Activated T-helper 1 cell treated with anti-CD3 and anti-CD28 coated beads, Interleukin-12 subunit alpha, Interleukin-12 subunit beta, Interleukin-2, Interleukin-4 antibody, amounts not matched to agents 30 ng/mL and 10 ng/mL and 1 ng/mL, durations not matched to agents 14 hours and 24 hours and 36 hours (primary cell): ENCODE data around the gene MRTFB. TPM values are rescaled to one million over a fixed set of nuclear protein-coding genes. Genes with fewer than 3 reads are reported as not detected.
A peak's percentile ranks its signal among the peaks of the same experiment; 100 is the strongest.
"Not testable (repeated sequence)": the region's sequence is repeated elsewhere in the genome, so short reads cannot be mapped to it uniquely, and the experiment has no call there.

ENCODE experiments used
- DNase-seq: peaks from one replicate; pipeline ENCODE4 v3.0.0; 2021; ENCODE audit warnings: low spot score
- H3K27ac Mint-ChIP-seq: one replicate; pipeline ENCODE4 v1.8.0; 2021; ENCODE audit warnings: mild to moderate bottlenecking, mixed read lengths
- H3K27me3 Mint-ChIP-seq: one replicate; pipeline ENCODE4 v1.8.0; 2022; ENCODE audit warnings: mild to moderate bottlenecking, moderate library complexity, mixed read lengths; ENCODE audit not compliant: insufficient read depth
- H3K36me3 Mint-ChIP-seq: one replicate; pipeline ENCODE4 v1.8.0; 2021; ENCODE audit warnings: low read depth, mixed read lengths
- H3K4me1 Mint-ChIP-seq: one replicate; pipeline ENCODE4 v1.8.0; 2021; ENCODE audit warnings: low read depth, mixed read lengths
- H3K4me3 Mint-ChIP-seq: one replicate; pipeline ENCODE4 v1.8.0; 2021; ENCODE audit warnings: mild to moderate bottlenecking, moderate library complexity, mixed read lengths
- H3K9me3 Mint-ChIP-seq: one replicate; pipeline ENCODE4 v1.8.0; 2021; ENCODE audit warnings: mixed read lengths
- intact Hi-C: fragments of 100-400 bp; cut with micrococcal nuclease; formaldehyde crosslinking; loops from one replicate; pipeline ENCODE4 v1.15.1; 2024
- total RNA-seq: library from RNA; stranded (reverse); gene quantifications from 2 replicates; pipeline ENCODE4 v1.2.3, GENCODE V29; 2022

MRTFB gene
- total RNA-seq, 1 donor from 2014 or later: 13.5 TPM

DNA sequence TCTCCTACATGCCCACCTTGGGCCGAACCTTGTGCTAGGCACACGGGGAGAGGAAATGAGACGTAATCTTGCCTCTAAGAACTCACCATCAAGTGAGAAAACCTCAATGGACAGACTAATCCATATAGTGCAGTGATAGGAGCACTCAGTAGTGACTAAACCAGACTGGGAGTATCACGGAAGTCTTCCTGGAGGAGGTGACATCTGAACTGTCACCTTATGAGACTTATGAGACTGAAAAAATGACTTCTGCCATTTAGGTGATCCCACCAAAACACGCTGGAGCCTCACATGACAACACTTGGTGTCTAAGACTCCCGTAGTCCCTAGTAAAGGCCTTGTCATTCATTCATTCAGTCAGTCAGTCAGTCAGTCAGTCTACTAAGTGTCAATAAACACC, 27.3 kb upstream of the MRTFB start:
- Mint-ChIP-seq H3K4me1 (no peaks in the 10 kb centered on the region), H3K4me3 (no peak overlapping the region), H3K9me3 (no peaks in the 10 kb centered on the region), H3K36me3 (no peaks in the 10 kb centered on the region), H3K27ac (no peak overlapping the region), H3K27me3 (peaks cover 3% of the 10 kb centered on the region)
- no peak for DNase-seq
- intact Hi-C loops: no loop called here

DNA sequence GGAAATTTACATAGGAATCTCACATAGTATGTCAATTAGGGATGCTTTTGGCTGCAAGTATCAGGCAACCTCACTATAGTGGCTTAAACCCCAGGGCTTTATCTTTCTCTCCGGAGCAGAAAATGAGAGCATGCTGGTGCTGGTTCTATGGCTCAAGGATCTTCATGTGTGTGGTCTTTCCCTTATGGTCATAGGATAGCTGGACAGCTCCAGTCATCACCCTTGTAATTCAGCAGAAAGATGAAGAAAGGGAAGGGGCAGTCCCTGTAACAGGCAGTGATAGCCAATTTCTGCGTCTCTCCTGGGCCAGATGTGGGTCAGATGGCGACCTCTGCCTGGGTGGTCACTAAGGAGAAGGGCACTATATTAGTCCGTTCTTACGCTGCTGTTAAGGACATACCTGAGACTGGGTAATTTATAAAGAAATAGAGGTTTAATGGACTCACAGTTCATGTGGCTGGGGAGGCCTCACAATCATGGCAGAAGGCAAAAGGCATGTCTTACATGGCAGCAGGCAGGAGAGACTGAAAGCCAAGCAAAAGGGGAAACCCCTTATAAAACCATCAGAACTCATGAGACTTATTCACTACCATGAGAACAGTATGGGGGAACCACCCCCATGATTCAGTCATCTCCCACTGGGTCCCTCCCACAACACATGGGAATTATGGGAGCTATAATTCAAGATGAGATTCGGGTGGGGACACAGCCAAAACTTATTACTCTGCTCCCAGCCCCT, 23.8 kb upstream of the MRTFB start:
- H3K9me3 Mint-ChIP-seq, DNase-seq, H3K4me1 Mint-ChIP-seq, intact Hi-C loops, H3K27me3 Mint-ChIP-seq, H3K4me3 Mint-ChIP-seq, H3K36me3 Mint-ChIP-seq, H3K27ac Mint-ChIP-seq: not testable (repeated sequence)

DNA sequence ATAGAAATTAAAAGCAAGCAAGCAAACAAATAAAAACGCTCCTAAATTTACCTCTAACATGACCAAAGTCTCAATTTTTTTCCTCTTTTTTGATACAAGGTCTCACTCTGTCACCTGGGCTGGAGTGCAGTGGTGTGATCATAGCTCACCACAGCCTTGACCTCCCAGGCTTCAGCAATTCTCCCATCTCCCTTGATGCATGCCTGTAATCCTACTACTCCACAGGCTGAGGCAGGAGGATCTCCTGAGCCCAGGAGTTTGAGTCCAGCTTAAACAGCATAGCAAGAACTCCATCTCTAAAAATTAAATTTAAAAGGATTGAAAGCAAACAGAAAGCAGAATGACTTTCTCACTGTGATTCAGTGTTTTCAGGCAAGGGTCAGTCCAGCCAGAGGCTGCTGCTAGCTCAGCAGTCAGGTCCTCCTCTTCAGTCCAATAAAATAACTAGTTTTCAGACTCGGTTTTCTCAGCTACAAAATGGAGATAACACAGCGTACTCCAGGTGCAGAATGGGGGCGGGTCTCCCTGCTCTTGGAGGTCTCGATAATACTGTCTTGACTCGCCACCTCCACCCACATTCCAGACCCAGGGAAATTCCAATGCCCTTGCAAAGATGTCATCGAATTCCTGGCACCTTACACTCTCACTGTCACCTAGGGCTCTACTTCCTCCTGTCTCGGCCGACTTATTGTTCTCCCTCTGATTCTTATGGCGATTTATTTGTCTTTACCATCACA, 20.7 kb upstream of the MRTFB start:
- H3K4me1 Mint-ChIP-seq: no peaks in the 10 kb centered on the region
- no peak overlapping the region for H3K4me3 Mint-ChIP-seq
- no peaks in the 10 kb centered on the region for H3K9me3 Mint-ChIP-seq
- H3K27me3 Mint-ChIP-seq: peaks cover 3% of the 10 kb centered on the region
- no peak for DNase-seq
- intact Hi-C loops: no loop called here
- no peaks in the 10 kb centered on the region for H3K36me3 Mint-ChIP-seq
- H3K27ac Mint-ChIP-seq: no peak overlapping the region

DNA sequence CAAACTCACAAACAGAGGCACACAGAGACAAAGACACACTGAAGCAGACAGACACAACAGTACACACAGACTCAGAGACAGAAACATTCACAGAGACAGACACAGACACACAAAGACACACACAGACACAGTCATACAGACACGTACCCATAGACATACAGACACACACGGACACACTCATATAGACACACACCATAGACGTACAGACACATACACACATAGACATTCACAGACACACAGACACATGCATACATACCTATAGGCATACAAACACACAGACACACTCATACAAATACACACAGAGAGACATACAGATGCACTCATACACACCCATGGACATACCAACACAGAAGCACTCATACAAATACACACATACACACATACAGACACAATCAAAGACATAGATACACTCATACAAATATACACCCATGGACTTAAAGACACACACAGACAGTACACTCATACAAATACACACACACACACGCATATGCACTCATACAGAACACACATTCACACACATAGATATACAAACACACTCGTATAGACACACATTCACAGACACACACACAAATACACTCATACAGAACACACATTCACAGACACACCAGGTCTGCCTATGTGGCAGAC, 19.9 kb upstream of the MRTFB start:
- Mint-ChIP-seq H3K27ac (no peak overlapping the region), H3K9me3 (no peaks in the 10 kb centered on the region), H3K4me1 (no peaks in the 10 kb centered on the region), H3K4me3 (no peak overlapping the region), H3K27me3 (peaks cover 3% of the 10 kb centered on the region), H3K36me3 (no peaks in the 10 kb centered on the region)
- no peak for DNase-seq
- intact Hi-C loops: no loop called here

DNA sequence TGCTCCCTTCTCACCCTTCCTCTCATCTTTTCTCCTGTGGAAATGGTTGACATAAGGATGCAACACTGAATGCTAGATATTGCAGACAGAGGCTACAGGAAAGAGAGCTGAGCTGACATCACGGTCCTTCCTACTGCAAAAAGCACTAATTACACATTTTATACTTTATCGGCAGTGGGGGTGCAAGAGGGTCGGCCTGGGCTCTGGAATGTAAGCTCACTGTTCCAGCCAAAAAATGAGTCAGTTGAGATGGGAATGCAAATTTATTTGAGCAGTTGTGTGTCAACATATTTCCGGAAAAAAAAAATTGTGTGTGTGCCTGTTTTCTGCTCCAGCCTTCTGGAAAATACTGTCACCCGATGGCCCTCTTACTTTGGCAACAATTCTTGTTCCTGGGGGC, 14.1 kb upstream of the MRTFB start:
- Mint-ChIP-seq H3K36me3 (no peaks in the 10 kb centered on the region), H3K27ac (no peak overlapping the region), H3K4me1 (no peaks in the 10 kb centered on the region), H3K27me3 (peaks cover 6% of the 10 kb centered on the region), H3K9me3 (no peaks in the 10 kb centered on the region), H3K4me3 (no peak overlapping the region)
- intact Hi-C loops: no loop called here
- no peak for DNase-seq

DNA sequence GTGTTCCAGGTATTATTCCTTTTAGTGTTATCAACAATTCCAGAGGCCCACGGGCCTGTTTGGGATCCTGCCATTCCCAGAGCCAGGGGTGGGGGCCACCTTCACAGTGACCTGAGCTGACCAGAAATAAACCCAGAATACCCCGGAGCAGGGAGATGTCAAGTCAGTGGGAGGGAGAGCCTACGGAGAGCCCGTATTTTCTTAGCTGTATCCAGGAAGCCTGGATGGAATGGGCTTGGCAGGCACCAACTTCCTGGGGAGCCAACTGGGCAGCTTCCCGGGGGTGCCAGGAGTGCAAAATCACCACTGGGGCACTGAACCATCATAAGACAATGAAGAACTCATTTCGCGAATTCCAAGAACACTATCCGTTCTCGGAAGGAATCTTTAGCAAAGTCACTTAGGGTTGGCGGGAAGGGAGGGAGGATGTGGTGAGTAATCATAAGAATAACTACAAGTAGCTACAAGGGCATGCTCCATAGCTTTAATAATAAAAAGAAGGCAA, 13.2 kb upstream of the MRTFB start:
- DNase-seq: no peak
- Mint-ChIP-seq H3K4me3 (no peak overlapping the region), H3K9me3 (no peaks in the 10 kb centered on the region), H3K4me1 (no peaks in the 10 kb centered on the region), H3K36me3 (no peaks in the 10 kb centered on the region), H3K27me3 (peaks cover 6% of the 10 kb centered on the region), H3K27ac (no peak overlapping the region)
- intact Hi-C loops: no loop called here

DNA sequence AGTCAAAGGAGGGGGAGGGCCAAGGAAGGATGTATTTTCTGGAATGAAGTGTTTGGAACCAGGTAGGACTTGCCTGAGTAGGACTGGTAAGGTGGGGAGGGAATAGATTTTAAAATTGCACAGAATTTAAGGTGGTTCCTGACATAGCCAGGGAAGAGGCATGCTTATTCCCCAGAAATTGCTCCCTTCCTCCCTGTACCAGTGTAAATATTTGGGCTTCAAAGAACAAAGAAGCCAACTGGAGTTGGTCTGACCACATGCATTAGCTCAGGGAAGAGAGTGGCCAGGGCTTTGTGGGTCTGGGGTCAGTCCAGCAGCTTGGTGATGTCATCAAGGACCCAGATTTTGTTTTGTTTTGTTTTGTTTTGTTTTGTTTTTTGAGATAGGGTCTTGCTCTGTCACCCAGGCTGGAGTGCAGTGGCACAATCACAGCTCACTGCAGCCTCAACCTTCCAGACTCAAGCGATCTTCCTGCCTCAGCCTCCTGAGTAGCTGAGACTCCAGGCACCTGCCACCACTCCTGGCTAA, 9.3 kb upstream of the MRTFB start:
- Mint-ChIP-seq H3K27me3 (peaks cover 4% of the 10 kb centered on the region), H3K4me3 (no peak overlapping the region), H3K9me3 (no peaks in the 10 kb centered on the region), H3K36me3 (no peaks in the 10 kb centered on the region), H3K4me1 (no peaks in the 10 kb centered on the region), H3K27ac (no peak overlapping the region)
- no peak for DNase-seq
- intact Hi-C loops: no loop called here

DNA sequence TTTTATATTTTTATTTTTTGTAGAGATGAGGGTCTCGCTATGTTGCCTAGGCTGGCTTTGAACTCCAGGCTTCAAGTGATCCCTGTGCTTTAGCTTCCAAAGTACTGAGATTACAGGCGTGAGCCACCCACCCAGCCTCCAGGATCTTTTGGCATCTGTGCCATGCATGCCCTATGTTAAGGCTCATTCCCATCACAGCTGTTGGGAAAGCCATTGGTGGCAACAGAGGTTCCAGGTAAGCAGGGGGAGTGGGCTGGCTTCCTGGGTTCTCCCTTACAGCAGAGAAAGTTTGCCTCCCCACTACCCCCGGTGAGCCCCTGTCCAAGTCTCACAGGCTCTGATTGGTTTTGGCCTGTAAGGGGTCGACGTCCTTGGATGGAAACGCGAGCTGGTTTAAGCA, 8.9 kb upstream of the MRTFB start:
- intact Hi-C loops: no loop called here
- Mint-ChIP-seq H3K4me3 (no peak overlapping the region), H3K27ac (no peak overlapping the region), H3K36me3 (no peaks in the 10 kb centered on the region), H3K9me3 (no peaks in the 10 kb centered on the region), H3K4me1 (no peaks in the 10 kb centered on the region), H3K27me3 (peaks cover 3% of the 10 kb centered on the region)
- no peak for DNase-seq

DNA sequence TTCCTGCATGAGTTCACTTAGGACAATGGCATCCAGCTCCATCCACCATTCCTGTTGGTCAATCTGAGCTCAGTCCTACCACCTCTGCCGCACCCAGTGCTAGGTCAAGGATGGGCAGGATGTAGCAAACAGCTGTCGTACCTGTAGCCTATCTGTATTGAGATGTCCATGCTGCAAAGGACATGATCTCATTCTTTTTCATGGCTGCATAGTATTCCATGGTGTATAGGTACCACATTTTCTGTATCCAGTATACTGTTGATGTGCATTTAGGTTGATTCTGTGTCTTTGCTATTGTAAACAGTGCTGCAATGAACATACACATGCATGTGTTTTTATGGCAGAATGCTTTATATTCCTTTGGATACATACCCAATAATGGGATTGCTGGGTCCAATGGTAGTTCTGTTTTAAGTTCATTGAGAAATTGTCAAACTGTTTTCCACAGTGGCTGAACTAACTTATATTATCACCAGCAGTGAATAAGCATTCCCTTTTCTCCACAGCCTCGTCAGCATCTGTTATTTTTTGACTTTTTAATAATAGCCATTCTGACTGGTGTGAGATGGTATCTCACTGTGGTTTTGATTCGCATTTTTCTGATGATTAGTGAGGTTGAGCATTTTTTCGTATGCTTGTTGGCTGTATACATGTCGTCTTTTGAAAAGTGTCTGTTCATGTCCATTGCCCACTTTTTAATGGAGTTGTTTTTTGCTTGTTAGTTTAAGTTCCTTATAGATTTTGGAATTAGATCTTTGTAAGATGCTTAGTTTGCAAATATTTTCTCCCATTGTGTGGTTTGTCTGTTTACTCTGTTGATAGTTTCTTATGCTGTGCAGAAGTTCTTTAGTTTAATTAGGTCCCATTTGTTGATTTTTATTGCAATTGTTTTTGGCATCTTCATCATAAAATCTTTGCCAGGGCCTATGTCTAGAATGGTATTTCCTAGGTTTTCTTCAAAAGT, 7.2 kb upstream of the MRTFB start:
- Mint-ChIP-seq H3K4me1 (no peaks in the 10 kb centered on the region), H3K4me3 (no peak overlapping the region), H3K27ac (no peak overlapping the region), H3K9me3 (no peaks in the 10 kb centered on the region), H3K36me3 (no peaks in the 10 kb centered on the region), H3K27me3 (no peaks in the 10 kb centered on the region)
- intact Hi-C loops: no loop called here
- DNase-seq: no peak

DNA sequence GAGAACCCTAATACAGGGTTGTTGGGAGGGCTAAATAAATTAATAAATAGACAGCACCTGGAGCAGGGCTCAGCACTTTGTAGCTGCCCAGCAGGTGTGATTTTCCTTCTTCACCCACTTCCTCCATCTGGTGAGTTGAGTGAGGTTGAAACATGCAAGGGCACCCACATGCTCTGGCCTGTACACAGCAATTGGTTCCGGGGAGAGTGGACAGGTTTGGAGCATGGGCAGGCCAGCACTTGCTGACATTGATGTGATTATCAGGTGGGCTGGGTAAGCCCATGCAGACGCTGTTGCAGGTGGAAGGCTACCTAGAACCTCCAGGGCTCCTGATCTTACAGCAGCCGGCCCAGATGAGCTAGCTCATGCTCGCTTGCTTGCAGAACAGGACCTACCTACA, 1.3 kb upstream of the MRTFB start:
- H3K27ac Mint-ChIP-seq: no peak overlapping the region
- peak overlapping the region; percentile 84 for H3K4me3 Mint-ChIP-seq
- intact Hi-C loops: no loop called here
- peaks cover 16% of the 10 kb centered on the region for H3K4me1 Mint-ChIP-seq
- no peaks in the 10 kb centered on the region for H3K27me3 Mint-ChIP-seq
- DNase-seq: no peak
- no peaks in the 10 kb centered on the region for H3K9me3 Mint-ChIP-seq
- no peaks in the 10 kb centered on the region for H3K36me3 Mint-ChIP-seq

DNA sequence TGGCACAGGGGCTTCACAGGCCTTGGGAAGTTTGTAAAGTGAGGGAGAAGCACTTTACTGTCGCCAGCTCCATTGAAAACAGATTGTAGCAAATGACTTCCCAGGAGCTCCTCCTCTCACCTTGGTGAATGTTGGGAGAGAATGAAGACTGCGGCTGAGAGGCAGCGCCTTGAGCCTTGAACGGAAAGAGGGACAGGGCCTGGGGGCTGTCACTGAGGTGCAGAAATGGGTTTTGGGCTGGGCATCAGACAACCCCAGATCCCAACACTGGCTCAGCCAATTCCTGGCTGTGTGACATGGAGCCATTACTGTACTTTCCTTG, 603 bp upstream of the MRTFB start:
- DNase-seq: no peak
- peak overlapping the region; percentile 84 for H3K4me3 Mint-ChIP-seq
- no peaks in the 10 kb centered on the region for H3K9me3 Mint-ChIP-seq
- H3K4me1 Mint-ChIP-seq: peaks cover 16% of the 10 kb centered on the region
- intact Hi-C loops: no loop called here
- H3K27me3 Mint-ChIP-seq: no peaks in the 10 kb centered on the region
- no peaks in the 10 kb centered on the region for H3K36me3 Mint-ChIP-seq
- peak overlapping the region; percentile 74 for H3K27ac Mint-ChIP-seq

DNA sequence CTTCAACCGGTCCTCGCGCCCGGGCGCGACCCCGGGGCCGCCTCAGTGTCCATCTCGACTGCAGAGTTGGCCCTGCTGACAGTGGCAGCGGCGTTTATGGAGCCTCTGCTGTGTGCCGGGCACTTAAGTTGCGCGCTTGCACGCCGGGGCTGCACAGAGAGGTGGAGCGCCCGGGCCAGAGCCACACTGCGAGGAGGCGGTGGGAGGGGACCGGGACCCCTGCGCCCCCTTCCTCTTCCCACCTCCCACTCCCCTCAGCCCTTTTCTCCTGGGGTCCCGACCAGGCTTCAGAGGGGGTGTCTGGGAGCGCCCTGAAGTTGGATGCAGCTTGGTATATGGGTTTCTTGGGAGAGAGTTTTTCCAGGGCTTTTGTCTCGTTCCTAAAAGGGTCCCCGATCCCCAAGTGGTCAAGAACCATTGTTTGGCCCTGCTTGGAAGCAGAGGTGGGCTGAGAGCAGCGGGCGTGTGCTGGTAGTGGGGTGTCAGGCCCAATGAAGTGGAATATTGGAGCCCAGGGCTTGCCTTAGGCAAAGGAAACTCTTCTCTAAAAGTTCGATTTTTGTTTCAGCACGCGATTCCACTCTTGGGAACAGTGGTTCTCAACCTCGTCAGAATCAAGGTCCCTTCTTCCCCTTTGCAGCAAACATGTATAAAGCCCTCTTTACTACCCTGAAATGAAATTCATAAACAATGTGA, 605 bp downstream of the MRTFB start:
- peak overlapping the region; percentile 86 for H3K4me3 Mint-ChIP-seq
- peaks cover 16% of the 10 kb centered on the region for H3K4me1 Mint-ChIP-seq
- intact Hi-C loops: loop anchor here (1.0 kb wide), 2 partner anchors 148 to 214 kb away; no protein-coding TSS in a partner anchor
- H3K27ac Mint-ChIP-seq: peak overlapping the region; percentile 70
- H3K9me3 Mint-ChIP-seq: no peaks in the 10 kb centered on the region
- DNase-seq: no peak
- H3K36me3 Mint-ChIP-seq: no peaks in the 10 kb centered on the region
- H3K27me3 Mint-ChIP-seq: no peaks in the 10 kb centered on the region
